ENCODE data around the gene SEPTIN10. TPM values are rescaled to one million over a fixed set of nuclear protein-coding genes. Genes with fewer than 3 reads are reported as not detected.

SEPTIN10 gene
- total and polyA plus RNA-seq, 2 of the 8 experiments (the other 6 are each of a cell fraction or from before 2014, with no cell fraction given) = 23.7 to 101 TPM

- CTCF ChIA-PET (ENCODE audit: partially characterized antibody) = interaction anchor here (1.5 to 8.3 kb wide), 2 partner anchors 292 to 380 kb away, joined by 4 to 45 read pairs; partner anchors contain the start of gene SH3RF3
These were observed 105.9 kb downstream of the SEPTIN10 start for GRCh38 chr2:109507828-109508227.

More at GRCh38 chr2:109507828-109508227, 105.9 kb downstream of the SEPTIN10 start:
- H3K18ac ChIP-seq (ENCODE audit: extremely low read depth, low read length) = no peak overlapping the region
- H3K4me1 ChIP-seq (replicated peaks in 1 of 4; ENCODE audit: control insufficient read depth in 3 of 4, insufficient read depth in 4 of 4, low read length in 3 of 4) = no peaks in the 10 kb centered on the region
- H2BK5ac ChIP-seq (ENCODE audit: low read depth, low read length) = no peak overlapping the region
- H3K14ac ChIP-seq (ENCODE audit: insufficient read length) = no peak overlapping the region
- no peaks in the 10 kb centered on the region for H3K27me3 ChIP-seq (replicated peaks in 1 of 4; ENCODE audit: control insufficient read depth in 3 of 4, extremely low read depth in 1 of 4, insufficient read depth in 3 of 4, low read length in 3 of 4)
- H4K5ac ChIP-seq (ENCODE audit: insufficient read length, low read depth, low read length) = no peak overlapping the region
- DNase-seq (ENCODE audit: low read depth in 1 of 2, low spot score in 2 of 2) (no peak), FAIRE-seq (no peak)
- H2AK5ac ChIP-seq (ENCODE audit: low read depth, low read length) = no peak overlapping the region
- H3K56ac ChIP-seq (replicated peaks; ENCODE audit: insufficient read length, low read depth, low read length) = no peak overlapping the region
- no peaks in the 10 kb centered on the region for H3K79me2 ChIP-seq (ENCODE audit: control insufficient read depth in 1 of 2, insufficient read depth in 2 of 2, low read length in 2 of 2)
- no peak overlapping the region for H3K23ac ChIP-seq (ENCODE audit: insufficient read length)
- no peaks in the 10 kb centered on the region for H3K36me3 ChIP-seq (ENCODE audit: control insufficient read depth in 2 of 4, insufficient read depth in 4 of 4, low read length in 3 of 4)
- TF ChIP-seq JUND (IDR thresholded peaks at IDR 0.05; ENCODE audit: low read length) (no peak), KDM5A (IDR thresholded peaks at IDR 0.05; ENCODE audit: low read length) (no peak), TCF12 (IDR thresholded peaks at IDR 0.05; ENCODE audit: low read depth, low read length) (no peak), SP4 (IDR thresholded peaks at IDR 0.05; ENCODE audit: low read length) (no peak)
- H3K9ac ChIP-seq (replicated peaks in 1 of 4; ENCODE audit: extremely low read depth in 1 of 4, low read depth in 3 of 4, low read length in 3 of 4) = no peak overlapping the region
- no peak overlapping the region for H4K91ac ChIP-seq (replicated peaks; ENCODE audit: insufficient read length, low read length)
- H2BK12ac ChIP-seq (ENCODE audit: low read depth, low read length) = no peak overlapping the region
- no peak overlapping the region for H3K4me3 ChIP-seq (ENCODE audit: extremely low read depth in 1 of 4, insufficient read depth in 2 of 4, low read depth in 3 of 4, low read length in 4 of 4)
- no peak overlapping the region for H4K8ac ChIP-seq (ENCODE audit: extremely low read depth, insufficient read depth, low read length)
- H4K20me1 ChIP-seq (replicated peaks in 1 of 2; ENCODE audit: control insufficient read depth in 1 of 2, insufficient read depth in 2 of 2, low read length in 2 of 2) = no peaks in the 10 kb centered on the region
- no peak overlapping the region for H2BK20ac ChIP-seq (ENCODE audit: low read length)
- no peak overlapping the region for H3K4me2 ChIP-seq (ENCODE audit: insufficient read depth in 1 of 2, low read depth in 2 of 2, low read length in 2 of 2)
- no peak overlapping the region for H2BK120ac ChIP-seq (replicated peaks; ENCODE audit: low read depth, low read length)
- POLR2A ChIA-PET (ENCODE audit: partially characterized antibody) = no interaction called here
- no peak overlapping the region for H2BK15ac ChIP-seq (ENCODE audit: low read length)
- WGBS, 2 experiments (ENCODE audit: extremely low coverage in 1 of 2, insufficient coverage in 1 of 2, insufficient read length in 1 of 2, insufficient replicate concordance in 2 of 2, low coverage in 1 of 2, low lambda C conversion rate in 2 of 2, missing lambda C conversion rate in 1 of 2) = 69% methylated on average over 6 of the region's 6 CpGs; no CpG with 5 or more reads in 1 of the 2 experiments
- no peaks in the 10 kb centered on the region for H3K79me1 ChIP-seq (ENCODE audit: low read depth, low read length)
- H3K23me2 ChIP-seq (ENCODE audit: low read depth, low read length) = no peaks in the 10 kb centered on the region; the same call in 1 of the 2 replicates
- no peaks in the 10 kb centered on the region for H3K9me3 ChIP-seq (ENCODE audit: insufficient read depth in 2 of 2, low read depth in 1 of 2, low read length in 1 of 2)
- H2AFZ ChIP-seq (ENCODE audit: low read length) = no peak overlapping the region
- H3K4ac ChIP-seq (replicated peaks; ENCODE audit: insufficient read length, low read depth, low read length) = no peak overlapping the region
- no peak overlapping the region for H3K27ac ChIP-seq (ENCODE audit: low read depth, low read length)

Measured in H1 (cell line).